HL-60 (cell line): ENCODE measurements around the gene RPH3AL.

Experiments
- POLR2AphosphoS5 ChIP-seq: IDR thresholded peaks from 2 replicates; pipeline ENCODE4 v1.6.1; 2012; ENCODE audit warnings: low read depth
- TF ChIP-seq, protein P1 (sequence below): IDR thresholded peaks from one replicate; pipeline ENCODE4 v1.5.1; 2011; ENCODE audit warnings: low read length, control low read depth, inconsistent platforms; ENCODE audit not compliant: insufficient read depth

DNA sequence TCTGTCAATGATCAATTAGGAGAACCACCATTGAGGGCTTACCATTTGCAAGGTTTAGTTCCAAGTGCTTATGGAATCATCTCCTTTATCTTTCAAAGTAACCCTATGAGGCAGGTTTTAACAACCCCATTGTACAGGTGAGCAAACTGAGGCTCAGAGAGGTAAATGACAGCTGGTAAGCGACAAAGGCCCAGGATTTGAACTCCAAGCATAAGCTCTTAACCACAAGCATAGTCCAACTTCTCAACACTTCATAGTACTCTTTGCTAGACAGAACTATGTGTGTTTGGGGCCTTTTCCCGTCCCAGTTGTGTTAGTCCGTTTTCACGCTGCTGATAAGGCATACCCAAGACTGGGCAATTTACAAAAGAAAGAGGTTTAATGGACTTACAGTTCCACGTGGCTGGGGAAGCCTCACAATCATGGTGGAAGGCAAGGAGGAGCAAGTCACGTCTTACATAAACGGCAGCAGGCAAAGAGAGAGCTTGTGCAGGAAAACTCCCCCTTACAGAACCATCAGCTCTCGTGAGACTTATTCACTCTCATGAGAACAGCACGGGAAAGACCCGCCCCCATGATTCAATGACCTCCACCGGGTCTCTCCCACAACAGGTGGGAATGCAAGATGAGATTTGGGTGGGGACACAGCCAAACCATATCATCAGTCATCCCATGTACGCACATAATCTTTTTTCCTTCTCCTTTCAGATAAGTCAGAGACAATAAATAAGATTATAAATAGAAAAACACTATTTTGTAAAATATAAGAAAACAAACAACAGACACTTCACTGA, 6.4 kb downstream of the RPH3AL start:
- TF ChIP-seq, protein P1, sequence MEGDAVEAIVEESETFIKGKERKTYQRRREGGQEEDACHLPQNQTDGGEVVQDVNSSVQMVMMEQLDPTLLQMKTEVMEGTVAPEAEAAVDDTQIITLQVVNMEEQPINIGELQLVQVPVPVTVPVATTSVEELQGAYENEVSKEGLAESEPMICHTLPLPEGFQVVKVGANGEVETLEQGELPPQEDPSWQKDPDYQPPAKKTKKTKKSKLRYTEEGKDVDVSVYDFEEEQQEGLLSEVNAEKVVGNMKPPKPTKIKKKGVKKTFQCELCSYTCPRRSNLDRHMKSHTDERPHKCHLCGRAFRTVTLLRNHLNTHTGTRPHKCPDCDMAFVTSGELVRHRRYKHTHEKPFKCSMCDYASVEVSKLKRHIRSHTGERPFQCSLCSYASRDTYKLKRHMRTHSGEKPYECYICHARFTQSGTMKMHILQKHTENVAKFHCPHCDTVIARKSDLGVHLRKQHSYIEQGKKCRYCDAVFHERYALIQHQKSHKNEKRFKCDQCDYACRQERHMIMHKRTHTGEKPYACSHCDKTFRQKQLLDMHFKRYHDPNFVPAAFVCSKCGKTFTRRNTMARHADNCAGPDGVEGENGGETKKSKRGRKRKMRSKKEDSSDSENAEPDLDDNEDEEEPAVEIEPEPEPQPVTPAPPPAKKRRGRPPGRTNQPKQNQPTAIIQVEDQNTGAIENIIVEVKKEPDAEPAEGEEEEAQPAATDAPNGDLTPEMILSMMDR = no peak
- no peak for TF ChIP-seq POLR2AphosphoS5
